HG03565 (cell line): ENCODE data around the gene PPP2R3B.
"Not testable (repeated sequence)": the region's sequence is repeated elsewhere in the genome, so short reads cannot be mapped to it uniquely, and the experiment has no call there.

Source experiments
- ATAC-seq: cut with Tn5 transposase; IDR thresholded peaks from one replicate; pipeline ENCODE4 v1.9.1; 2021; ENCODE audit warnings: mild to moderate bottlenecking, moderate library complexity; ENCODE audit not compliant: unreplicated experiment

The PPP2R3B gene

GRCh38 chrX:305781-306613 lies 80.7 kb downstream of the PPP2R3B start:
- not testable (repeated sequence) for ATAC-seq

- ATAC-seq, result no peak
Measured at GRCh38 chrX:302975-303374, 83.7 kb downstream of the PPP2R3B start.

GRCh38 chrX:300334-300733 lies 86.4 kb downstream of the PPP2R3B start:
- no peak for ATAC-seq

- ATAC-seq, result no peak
Measured at GRCh38 chrX:298993-299392, 87.7 kb downstream of the PPP2R3B start.

GRCh38 chrX:295136-295535 lies 91.6 kb downstream of the PPP2R3B start:
- no peak for ATAC-seq

GRCh38 chrX:292900-293897 lies 93.5 kb downstream of the PPP2R3B start:
- ATAC-seq, result no peak

- no peak for ATAC-seq
Measured at GRCh38 chrX:291411-291901, 95.3 kb downstream of the PPP2R3B start.

- ATAC-seq, result no peak
Measured at GRCh38 chrX:290476-291166, 96.1 kb downstream of the PPP2R3B start.

- no peak for ATAC-seq
Measured at GRCh38 chrX:288561-288991, 98.1 kb downstream of the PPP2R3B start.

GRCh38 chrX:287670-288069 lies 99.0 kb downstream of the PPP2R3B start:
- ATAC-seq, result no peak

GRCh38 chrX:285076-285677 lies 101.5 kb downstream of the PPP2R3B start:
- ATAC-seq, result no peak
